Posterior cingulate gyrus (tissue), 11 donors: ENCODE measurements around the gene ELOA.
"Not testable (repeated sequence)": the region's sequence is repeated elsewhere in the genome, so short reads cannot be mapped to it uniquely, and the experiment has no call there.

Experiments used
- DNase-seq, 10 donors: peaks; one replicate each; pipeline versions ENCODE4 v3.0.0 to v3.0.0-alpha.2; 2020 to 2021; ENCODE audit warnings: mixed read lengths in 3 of 10
- intact Hi-C: fragments of 100-400 bp; cut with DNase I; formaldehyde crosslinking; loops from one replicate; pipeline ENCODE4 v1.15.1; 2023

Gene ELOA

GRCh38 chr1:23777979-23778814 is 34.9 kb downstream of the ELOA start, which contains the start of gene PITHD1:
Gene PITHD1 (plus strand): TSS chr1:23778418. CDS start chr1:23778516, 98 bp downstream.
- peak; percentile 54 to 95 (median 72) for DNase-seq
- intact Hi-C loops, result loop anchor here (1.0 to 5.0 kb wide), 3 partner anchors 12 to 36 kb away; partner anchors contain the start of genes ELOA and GALE

- no peak for DNase-seq
- intact Hi-C loops, result loop anchor here (2.0 to 5.0 kb wide), 2 partner anchors 21 to 38 kb away; partner anchors contain the start of genes ELOA and GALE
Observed at GRCh38 chr1:23779826-23780371, 36.6 kb downstream of the ELOA start.

- DNase-seq, intact Hi-C loops: not testable (repeated sequence)
Observed at GRCh38 chr1:23783141-23783540, 39.9 kb downstream of the ELOA start.

GRCh38 chr1:23784846-23785245 is 41.6 kb downstream of the ELOA start:
- intact Hi-C loops, result no loop called here
- no peak for DNase-seq

- intact Hi-C loops, result no loop called here
- no peak for DNase-seq
Observed at GRCh38 chr1:23787701-23788100, 44.4 kb downstream of the ELOA start.

GRCh38 chr1:23788695-23789094 is 45.4 kb downstream of the ELOA start:
- DNase-seq, result no peak
- intact Hi-C loops, result no loop called here

- intact Hi-C loops, result loop anchor here (1.0 kb wide), 2 partner anchors 9 to 13 kb away; partner anchors contain the start of genes GALE and PITHD1
- peak; percentile 94 to 99 (median 96) for DNase-seq
Observed at GRCh38 chr1:23790696-23791515, 47.6 kb downstream of the ELOA start, which contains the start of gene LYPLA2. Gene LYPLA2 (plus strand): TSS chr1:23791145. CDS start chr1:23792683, 1,538 bp downstream.

GRCh38 chr1:23791516-23792047 is 48.3 kb downstream of the ELOA start:
- DNase-seq, result peak in 1 of 10 donors; percentile 82
- intact Hi-C loops, result loop anchor here (1.0 kb wide), 1 partner anchor 9 kb away; the partner anchor contains the start of gene GALE

- intact Hi-C loops, result no loop called here
- DNase-seq, result peak in 1 of 10 donors; percentile 36
Observed at GRCh38 chr1:23792151-23792945, 49.1 kb downstream of the ELOA start.

GRCh38 chr1:23793018-23793781 is 49.9 kb downstream of the ELOA start:
- intact Hi-C loops, result no loop called here
- peak in 6 of 10 donors; percentile 57 to 94 (median 80) for DNase-seq

- intact Hi-C loops, result no loop called here
- peak in 1 of 10 donors; percentile 70 for DNase-seq
Observed at GRCh38 chr1:23793861-23794731, 50.8 kb downstream of the ELOA start.

GRCh38 chr1:23794732-23795182 is 51.5 kb downstream of the ELOA start:
- intact Hi-C loops, DNase-seq: not testable (repeated sequence)

- intact Hi-C loops, result no loop called here
- peak in 1 of 10 donors; percentile 76 for DNase-seq
Observed at GRCh38 chr1:23795676-23796465, 52.6 kb downstream of the ELOA start.

- DNase-seq, result peak in 1 of 10 donors; percentile 54
- intact Hi-C loops, result no loop called here
Observed at GRCh38 chr1:23796466-23797271, 53.4 kb downstream of the ELOA start.

GRCh38 chr1:23797478-23798448 is 54.5 kb downstream of the ELOA start:
- DNase-seq, result peak in 1 of 10 donors; percentile 76
- intact Hi-C loops, result no loop called here
